Activated naive CD8-positive, alpha-beta T cell treated with anti-CD3 and anti-CD28 coated beads for 36 hours (primary cell): Measurements from ENCODE around the gene CR1. TPM values are rescaled to one million over a fixed set of nuclear protein-coding genes. Genes with fewer than 3 reads are reported as not detected.

Source experiments
- DNase-seq: peaks from one replicate; pipeline ENCODE4 v3.0.0; 2021
- H3K27ac Mint-ChIP-seq: one replicate; pipeline ENCODE4 v1.8.0; 2022; ENCODE audit warnings: mild to moderate bottlenecking, moderate library complexity, mixed read lengths
- H3K27me3 Mint-ChIP-seq: one replicate; pipeline ENCODE4 v1.8.0; 2022; ENCODE audit warnings: mild to moderate bottlenecking, mixed read lengths
- H3K36me3 Mint-ChIP-seq: one replicate; pipeline ENCODE4 v1.8.0; 2021; ENCODE audit warnings: mild to moderate bottlenecking, mixed read lengths
- H3K4me1 Mint-ChIP-seq: one replicate; pipeline ENCODE4 v1.8.0; 2021; ENCODE audit warnings: mixed read lengths
- H3K4me3 Mint-ChIP-seq: one replicate; pipeline ENCODE4 v1.8.0; 2022; ENCODE audit warnings: mild to moderate bottlenecking, moderate library complexity, mixed read lengths
- H3K9me3 Mint-ChIP-seq: one replicate; pipeline ENCODE4 v1.8.0; 2022; ENCODE audit warnings: mixed read lengths
- total RNA-seq, 2 experiments: library from RNA; stranded (reverse); gene quantifications; one replicate each; pipeline ENCODE4 v1.2.3, GENCODE V29; 2021

Gene CR1
- total RNA-seq = not detected

- Mint-ChIP-seq H3K36me3 (no peaks in the 10 kb centered on the region), H3K9me3 (no peaks in the 10 kb centered on the region), H3K4me3 (peak within 1 kb of the TSS; percentile 74), H3K4me1 (peaks cover 14% of the 10 kb centered on the region), H3K27ac (no peak within 1 kb of the TSS), H3K27me3 (peaks cover 25% of the 10 kb centered on the region)
- peak; percentile 38 for DNase-seq
Measured at GRCh38 chr1:207495801-207496792, at the start of gene CR1. CR1 (plus strand) TSS chr1:207496157; CDS start chr1:207496268, 111 bp downstream.

DNA sequence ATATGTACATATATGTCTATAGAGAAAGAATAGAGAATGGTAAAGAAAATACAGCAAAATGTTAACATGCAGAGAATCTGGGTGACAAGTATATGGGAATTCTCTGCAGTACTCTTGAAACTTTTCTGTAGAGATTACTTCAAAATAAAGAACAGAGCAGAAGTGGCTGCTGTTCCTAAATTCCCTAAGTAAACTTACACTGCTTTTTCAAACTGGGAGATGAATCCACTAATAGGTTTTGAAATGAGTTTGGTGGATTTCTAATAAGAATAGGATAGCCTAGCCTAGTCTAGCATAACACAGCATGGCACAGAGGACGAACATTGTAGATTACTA, 42.3 kb upstream of the CR1 start:
- H3K4me3 Mint-ChIP-seq = peak overlapping the region; percentile 71

DNA sequence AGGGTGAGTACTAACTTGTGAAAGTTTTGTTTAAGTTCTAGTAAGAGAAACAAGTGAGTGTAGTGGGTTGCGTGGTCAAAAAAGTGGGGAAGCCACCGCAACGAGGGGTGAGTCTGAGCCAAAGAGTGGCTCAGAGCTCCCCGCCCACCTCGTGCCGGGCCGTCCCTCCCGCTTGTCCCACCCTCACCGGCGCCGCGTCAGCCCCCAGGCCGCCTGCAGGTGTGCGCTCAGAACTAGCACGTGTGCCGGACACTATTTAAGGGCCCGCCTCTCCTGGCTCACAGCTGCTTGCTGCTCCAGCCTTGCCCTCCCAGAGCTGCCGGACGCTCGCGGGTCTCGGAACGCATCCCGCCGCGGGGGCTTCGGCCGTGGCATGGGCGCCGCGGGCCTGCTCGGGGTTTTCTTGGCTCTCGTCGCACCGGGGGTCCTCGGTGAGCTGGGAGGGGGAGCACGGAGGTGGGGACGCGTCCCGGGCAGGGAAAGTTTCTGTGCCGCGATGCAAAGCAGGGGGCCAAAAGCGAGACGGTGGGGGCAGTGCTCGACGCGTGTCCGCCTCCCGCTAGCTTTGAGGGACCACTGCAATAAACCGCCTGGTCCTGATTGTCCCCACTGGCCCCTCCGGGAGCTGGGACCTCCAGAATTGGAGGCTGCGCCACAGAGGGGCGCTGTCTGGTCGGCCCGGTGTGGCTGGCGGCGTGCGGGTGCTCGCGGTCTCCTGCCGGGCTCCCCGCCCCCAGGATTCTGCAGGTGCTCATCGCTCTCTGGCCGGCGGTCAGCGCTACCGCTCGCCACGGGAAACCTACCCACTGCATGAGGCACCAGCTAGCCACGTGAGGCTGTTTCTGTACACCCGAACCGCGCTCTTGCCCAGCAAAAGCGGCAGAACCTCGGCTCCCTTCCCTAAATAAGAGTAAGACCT, 41.7 kb upstream of the CR1 start, which contains the start of gene CR2:
Gene CR2, plus strand, starts transcription at position 283 of the 919 bp plus-strand sequence. Its CDS starts 91 bp downstream, at position 374.
- Mint-ChIP-seq H3K9me3 (no peaks in the 10 kb centered on the region), H3K36me3 (no peaks in the 10 kb centered on the region), H3K27ac (peak within 1 kb of the TSS; percentile 40), H3K4me1 (peaks cover 10% of the 10 kb centered on the region), H3K4me3 (peak within 1 kb of the TSS; percentile 71), H3K27me3 (peaks cover 15% of the 10 kb centered on the region)
- DNase-seq = peak; percentile 71

More for the DNA sequence above, 42.3 kb upstream of the CR1 start:
- DNase-seq = no peak
- Mint-ChIP-seq H3K27ac (no peak overlapping the region), H3K9me3 (no peaks in the 10 kb centered on the region), H3K27me3 (peaks cover 15% of the 10 kb centered on the region), H3K4me1 (peaks cover 10% of the 10 kb centered on the region), H3K36me3 (no peaks in the 10 kb centered on the region)

DNA sequence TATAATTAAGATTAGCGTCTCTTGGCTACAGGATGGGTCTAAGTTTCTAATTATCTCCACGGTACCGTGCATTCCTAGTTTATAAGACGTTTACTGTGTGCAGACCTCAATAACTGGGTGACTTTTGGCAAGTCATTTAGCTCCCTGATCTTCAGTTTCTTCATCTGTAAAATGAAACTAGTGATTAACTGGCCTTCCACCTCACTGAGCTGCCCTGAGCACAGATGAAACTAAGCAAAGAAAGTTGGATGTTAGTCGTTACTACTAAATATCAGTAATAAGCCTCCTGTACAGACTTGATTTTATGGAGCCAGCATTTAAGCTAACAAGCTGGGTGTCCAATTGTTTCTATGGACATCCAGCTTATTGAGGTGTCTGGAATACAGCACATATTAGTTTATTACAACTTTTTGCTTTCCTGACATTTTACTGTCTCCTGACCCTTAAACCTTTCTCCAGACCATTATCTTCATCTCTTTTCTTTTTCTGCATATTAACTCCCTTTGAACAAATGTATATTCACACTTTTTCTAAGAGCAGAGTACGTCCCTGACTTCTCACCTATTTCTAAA, 40.7 kb upstream of the CR1 start:
- no peak for DNase-seq
- Mint-ChIP-seq H3K27ac (no peak overlapping the region), H3K4me3 (peak overlapping the region; percentile 71), H3K36me3 (peaks cover 2% of the 10 kb centered on the region), H3K27me3 (peaks cover 9% of the 10 kb centered on the region), H3K4me1 (peaks cover 19% of the 10 kb centered on the region), H3K9me3 (no peaks in the 10 kb centered on the region)

GRCh38 chr1:207458414-207458813, 37.5 kb upstream of the CR1 start:
- no peaks in the 10 kb centered on the region for H3K9me3 Mint-ChIP-seq
- peaks cover 4% of the 10 kb centered on the region for H3K36me3 Mint-ChIP-seq
- H3K27me3 Mint-ChIP-seq = no peaks in the 10 kb centered on the region
- H3K4me1 Mint-ChIP-seq = peaks cover 40% of the 10 kb centered on the region
- H3K27ac Mint-ChIP-seq = no peak overlapping the region
- no peak overlapping the region for H3K4me3 Mint-ChIP-seq
- DNase-seq = no peak

- peaks cover 43% of the 10 kb centered on the region for H3K4me1 Mint-ChIP-seq
- no peak overlapping the region for H3K4me3 Mint-ChIP-seq
- peak; percentile 4 for DNase-seq
- no peak overlapping the region for H3K27ac Mint-ChIP-seq
- no peaks in the 10 kb centered on the region for H3K9me3 Mint-ChIP-seq
- H3K36me3 Mint-ChIP-seq = peaks cover 4% of the 10 kb centered on the region
- H3K27me3 Mint-ChIP-seq = no peaks in the 10 kb centered on the region
Measured at GRCh38 chr1:207459008-207459407, 36.9 kb upstream of the CR1 start.

GRCh38 chr1:207461649-207462048, 34.3 kb upstream of the CR1 start:
- Mint-ChIP-seq H3K27ac (no peak overlapping the region), H3K9me3 (no peaks in the 10 kb centered on the region), H3K4me3 (no peak overlapping the region), H3K27me3 (no peaks in the 10 kb centered on the region), H3K36me3 (peaks cover 4% of the 10 kb centered on the region), H3K4me1 (peaks cover 40% of the 10 kb centered on the region)
- no peak for DNase-seq

DNA sequence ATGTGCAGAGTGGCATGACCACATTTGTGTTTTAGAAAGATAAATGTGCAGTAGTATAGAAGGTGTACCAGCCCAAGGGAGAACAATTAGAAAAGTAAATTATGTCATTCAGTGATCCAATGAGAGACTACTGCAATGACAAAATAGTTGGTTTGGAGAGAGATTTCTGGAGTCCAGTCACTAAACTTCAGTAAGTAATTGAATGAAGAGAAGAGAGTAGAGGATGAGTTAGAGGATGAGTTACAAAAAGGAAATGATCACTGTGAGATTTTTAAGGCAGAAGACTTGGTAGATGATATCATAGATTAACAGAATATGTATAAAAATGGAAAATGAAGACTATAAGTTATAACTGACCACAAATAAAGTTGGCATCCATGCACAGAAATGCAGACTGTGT, 33.4 kb upstream of the CR1 start:
- no peak overlapping the region for H3K27ac Mint-ChIP-seq

DNA sequence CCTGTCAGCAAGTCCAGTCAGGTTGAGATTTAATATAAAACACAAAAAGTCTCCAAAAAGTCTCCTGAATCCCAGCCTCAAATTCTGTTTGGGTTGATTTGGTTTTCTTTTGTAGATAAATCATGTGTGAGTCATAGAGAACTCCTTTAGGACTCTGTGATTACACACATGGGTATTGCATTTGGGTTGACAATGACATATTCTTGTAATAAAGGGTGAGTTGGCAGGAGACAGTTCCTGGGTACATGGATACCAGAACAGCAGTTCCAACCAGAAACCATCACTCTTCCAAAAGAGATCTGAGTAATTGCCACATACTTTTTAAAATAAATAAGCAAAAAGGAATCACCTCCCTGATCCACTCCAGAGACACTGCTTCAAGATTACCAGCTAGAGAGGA, 32.9 kb upstream of the CR1 start:
- DNase-seq = no peak
- H3K36me3 Mint-ChIP-seq = peaks cover 4% of the 10 kb centered on the region
- H3K9me3 Mint-ChIP-seq = no peaks in the 10 kb centered on the region
- no peak overlapping the region for H3K4me3 Mint-ChIP-seq
- no peaks in the 10 kb centered on the region for H3K27me3 Mint-ChIP-seq
- no peak overlapping the region for H3K27ac Mint-ChIP-seq
- H3K4me1 Mint-ChIP-seq = peaks cover 43% of the 10 kb centered on the region

More for the DNA sequence above, 33.4 kb upstream of the CR1 start:
- H3K9me3 Mint-ChIP-seq = no peaks in the 10 kb centered on the region
- no peak for DNase-seq
- peaks cover 4% of the 10 kb centered on the region for H3K36me3 Mint-ChIP-seq
- no peaks in the 10 kb centered on the region for H3K27me3 Mint-ChIP-seq
- H3K4me1 Mint-ChIP-seq = peaks cover 43% of the 10 kb centered on the region
- H3K4me3 Mint-ChIP-seq = no peak overlapping the region

DNA sequence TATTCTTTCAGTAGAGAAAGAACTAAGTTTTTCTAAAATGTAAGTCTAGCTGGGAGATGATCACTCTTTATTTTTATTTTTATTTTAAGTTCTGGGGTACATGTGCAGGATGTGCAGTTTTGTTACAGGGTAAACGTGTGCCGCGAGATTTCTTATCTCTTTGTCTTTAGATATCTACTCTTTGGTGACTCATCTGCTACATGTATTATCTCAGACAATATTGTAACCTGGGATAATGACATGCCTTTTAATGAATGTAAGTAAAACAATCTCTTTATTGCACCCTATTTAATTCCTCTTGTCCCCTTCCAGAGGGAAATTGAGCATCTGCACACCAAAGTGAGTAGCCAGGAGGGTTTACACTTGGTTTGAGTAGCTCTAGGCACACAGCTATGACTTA, 32.4 kb upstream of the CR1 start:
- Mint-ChIP-seq H3K36me3 (peaks cover 4% of the 10 kb centered on the region), H3K27me3 (no peaks in the 10 kb centered on the region), H3K9me3 (no peaks in the 10 kb centered on the region), H3K4me3 (no peak overlapping the region), H3K4me1 (peaks cover 43% of the 10 kb centered on the region), H3K27ac (no peak overlapping the region)
- no peak for DNase-seq

GRCh38 chr1:207470927-207471326, 25.0 kb upstream of the CR1 start:
- Mint-ChIP-seq H3K4me1 (peaks cover 20% of the 10 kb centered on the region), H3K9me3 (peaks cover 3% of the 10 kb centered on the region), H3K27ac (peak overlapping the region; percentile 18), H3K36me3 (peaks cover 4% of the 10 kb centered on the region), H3K4me3 (no peak overlapping the region), H3K27me3 (no peaks in the 10 kb centered on the region)
- DNase-seq = peak; percentile 6

GRCh38 chr1:207474210-207474609, 21.7 kb upstream of the CR1 start:
- peaks cover 3% of the 10 kb centered on the region for H3K9me3 Mint-ChIP-seq
- DNase-seq = no peak
- no peak overlapping the region for H3K27ac Mint-ChIP-seq
- peaks cover 18% of the 10 kb centered on the region for H3K4me1 Mint-ChIP-seq
- H3K4me3 Mint-ChIP-seq = no peak overlapping the region
- no peaks in the 10 kb centered on the region for H3K27me3 Mint-ChIP-seq
- peaks cover 6% of the 10 kb centered on the region for H3K36me3 Mint-ChIP-seq

GRCh38 chr1:207486198-207486597, 9.8 kb upstream of the CR1 start:
- no peak for DNase-seq
- no peaks in the 10 kb centered on the region for H3K36me3 Mint-ChIP-seq
- no peaks in the 10 kb centered on the region for H3K4me1 Mint-ChIP-seq
- H3K27me3 Mint-ChIP-seq = no peaks in the 10 kb centered on the region
- no peak overlapping the region for H3K27ac Mint-ChIP-seq
- H3K9me3 Mint-ChIP-seq = no peaks in the 10 kb centered on the region
- no peak overlapping the region for H3K4me3 Mint-ChIP-seq

GRCh38 chr1:207487636-207488035, 8.3 kb upstream of the CR1 start:
- H3K36me3 Mint-ChIP-seq = no peaks in the 10 kb centered on the region
- no peak for DNase-seq
- H3K9me3 Mint-ChIP-seq = no peaks in the 10 kb centered on the region
- H3K27ac Mint-ChIP-seq = no peak overlapping the region
- no peaks in the 10 kb centered on the region for H3K27me3 Mint-ChIP-seq
- no peak overlapping the region for H3K4me3 Mint-ChIP-seq
- no peaks in the 10 kb centered on the region for H3K4me1 Mint-ChIP-seq

- Mint-ChIP-seq H3K4me1 (peaks cover 8% of the 10 kb centered on the region), H3K36me3 (no peaks in the 10 kb centered on the region), H3K4me3 (no peak overlapping the region), H3K9me3 (no peaks in the 10 kb centered on the region), H3K27ac (no peak overlapping the region), H3K27me3 (peaks cover 24% of the 10 kb centered on the region)
- no peak for DNase-seq
Measured at GRCh38 chr1:207493212-207493611, 2.7 kb upstream of the CR1 start.
